HG03571 (cell line): ENCODE data around the gene ZFP82.

ENCODE experiments used
- ATAC-seq: cut with Tn5 transposase; IDR thresholded peaks from one replicate; pipeline ENCODE4 v1.9.1; 2021; ENCODE audit not compliant: unreplicated experiment

ZFP82 gene

GRCh38 chr19:36418287-36419001 lies at the start of gene ZFP82:
TSS of gene ZFP82 (minus strand) at chr19:36418644. CDS start at chr19:36409789, 8,855 bp downstream.
- peak; percentile 59 for ATAC-seq

GRCh38 chr19:36460046-36460445 lies 41.6 kb upstream of the ZFP82 start:
- no peak for ATAC-seq

- ATAC-seq: no peak
Measured at GRCh38 chr19:36456831-36457230, 38.4 kb upstream of the ZFP82 start.

DNA sequence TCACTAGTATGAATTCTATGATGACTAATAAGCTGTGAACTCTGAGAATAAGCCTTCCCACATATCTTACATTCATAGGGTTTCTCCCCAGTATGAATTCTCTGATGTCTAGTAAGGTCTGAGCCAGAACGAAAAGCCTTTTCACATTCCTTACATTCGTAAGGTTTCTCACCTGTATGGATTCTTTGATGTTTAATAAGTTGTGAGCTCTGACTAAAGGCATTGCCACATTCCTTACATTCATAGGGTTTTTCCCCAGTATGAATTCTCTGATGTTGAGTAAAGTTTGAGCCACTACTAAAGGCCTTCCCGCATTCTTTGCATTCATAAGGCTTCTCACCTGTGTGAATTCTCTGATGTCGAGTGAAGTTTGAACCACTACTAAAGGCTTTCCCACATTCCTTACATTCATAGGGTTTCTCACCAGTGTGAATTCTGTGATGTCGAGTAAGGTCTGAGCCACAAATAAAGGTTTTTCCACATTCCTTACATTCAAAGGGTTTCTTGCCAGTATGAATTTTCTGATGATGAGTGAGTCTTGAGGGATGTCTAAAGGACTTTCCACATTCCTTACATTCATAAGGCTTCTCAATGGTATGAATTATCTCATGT lies 30.7 kb upstream of the ZFP82 start:
- no peak for ATAC-seq

GRCh38 chr19:36441339-36441738 lies 22.9 kb upstream of the ZFP82 start:
- no peak for ATAC-seq

DNA sequence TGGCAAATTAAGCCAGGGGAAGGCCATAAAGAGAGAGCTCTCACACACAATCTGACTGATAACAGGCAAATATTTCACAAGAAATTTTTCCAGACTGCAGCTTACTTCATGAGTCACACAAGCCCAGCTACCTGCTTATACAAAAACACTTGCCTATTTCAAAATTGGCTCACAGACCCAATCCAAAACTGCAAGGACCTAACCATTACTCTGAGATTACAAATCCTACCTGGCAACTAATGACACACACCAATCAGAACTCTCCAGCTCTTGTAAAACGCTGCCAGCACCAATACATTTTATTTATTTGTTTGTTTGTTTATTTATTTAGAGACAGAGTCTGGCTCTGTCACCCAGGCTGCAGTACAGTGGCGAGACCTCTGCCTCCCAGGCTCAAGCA lies 18.1 kb upstream of the ZFP82 start:
- no peak for ATAC-seq

- ATAC-seq: no peak
Measured at GRCh38 chr19:36423925-36424324, 5.5 kb upstream of the ZFP82 start.

DNA sequence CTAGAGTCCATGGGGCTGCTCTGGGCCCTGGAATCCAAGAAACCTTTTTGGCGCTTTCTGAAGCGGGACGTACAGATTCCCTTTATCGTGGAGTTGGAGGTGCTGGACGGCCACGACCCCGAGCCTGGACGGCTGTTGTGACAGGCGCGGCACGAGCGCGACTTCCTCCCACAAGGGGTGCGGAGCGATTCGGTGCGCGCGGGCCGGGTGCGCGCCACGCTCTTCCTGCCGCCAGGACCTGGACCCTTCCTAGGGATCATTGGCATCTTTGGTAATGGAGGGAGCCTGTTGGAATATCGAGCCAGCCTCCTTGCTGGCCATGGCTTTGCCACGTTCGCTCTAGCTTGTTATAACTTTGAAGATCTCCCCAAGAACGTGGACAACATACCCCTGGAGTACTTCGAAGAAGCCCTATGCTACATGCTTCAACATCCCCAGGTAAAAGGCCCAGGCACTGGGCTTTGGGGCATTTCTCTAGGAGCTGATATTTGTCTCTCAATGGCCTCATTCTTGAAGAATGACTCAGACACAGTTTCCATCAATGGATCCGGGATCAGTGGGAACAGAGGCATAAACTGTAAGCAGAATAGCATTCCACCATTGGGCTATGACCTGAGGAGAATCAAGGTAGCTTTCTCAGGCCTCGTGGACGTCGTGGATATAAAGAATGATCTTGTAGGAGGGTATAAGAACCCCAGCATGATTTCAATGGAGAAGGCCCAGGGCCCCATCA lies 3.5 kb upstream of the ZFP82 start:
- ATAC-seq: no peak

GRCh38 chr19:36420961-36421748 lies 2.7 kb upstream of the ZFP82 start:
- no peak for ATAC-seq

- ATAC-seq: no peak
Measured at GRCh38 chr19:36417752-36418286, 625 bp downstream of the ZFP82 start.

DNA sequence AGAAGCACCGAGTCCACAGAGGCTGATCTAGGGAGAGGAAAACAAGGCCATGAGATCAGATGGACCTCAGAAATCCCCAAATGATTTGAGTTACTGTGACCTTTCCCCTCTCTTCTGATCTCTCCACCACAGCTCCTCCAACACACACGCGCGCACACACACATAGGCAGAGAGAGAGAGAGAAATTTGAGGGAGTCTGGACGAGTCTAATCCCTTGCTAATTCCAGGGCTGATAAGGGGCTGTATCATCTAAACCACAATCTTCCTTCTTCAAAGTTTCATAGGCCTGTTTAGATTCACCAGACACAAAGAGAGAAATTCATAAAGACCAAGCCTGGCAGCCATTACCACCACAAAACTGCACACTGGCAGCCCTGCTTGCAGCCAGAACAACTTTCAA lies 8.6 kb downstream of the ZFP82 start:
- ATAC-seq: no peak

GRCh38 chr19:36408101-36408500 lies 10.3 kb downstream of the ZFP82 start:
- ATAC-seq: no peak

- no peak for ATAC-seq
Measured at GRCh38 chr19:36404498-36404897, 13.9 kb downstream of the ZFP82 start.

DNA sequence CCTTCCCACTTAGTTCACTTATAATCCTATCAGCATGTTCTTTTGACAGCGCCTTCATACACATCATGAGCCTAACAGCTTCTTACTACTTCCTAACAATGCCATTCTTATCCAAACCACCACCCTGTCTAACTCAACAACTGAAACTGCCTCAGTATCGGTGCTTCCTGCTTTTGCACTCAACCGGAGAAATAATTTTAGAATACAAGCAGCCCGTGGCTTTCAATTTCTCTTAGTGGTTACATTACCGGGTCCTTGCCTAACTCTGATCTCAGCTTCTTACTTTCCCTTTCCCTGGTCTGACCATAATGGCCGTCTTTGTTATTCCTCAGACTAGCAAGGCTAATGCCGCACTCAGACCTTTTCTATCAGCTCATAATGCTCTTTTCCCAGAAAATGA lies 17.0 kb downstream of the ZFP82 start:
- no peak for ATAC-seq

GRCh38 chr19:36398571-36398970 lies 19.9 kb downstream of the ZFP82 start:
- ATAC-seq: no peak

DNA sequence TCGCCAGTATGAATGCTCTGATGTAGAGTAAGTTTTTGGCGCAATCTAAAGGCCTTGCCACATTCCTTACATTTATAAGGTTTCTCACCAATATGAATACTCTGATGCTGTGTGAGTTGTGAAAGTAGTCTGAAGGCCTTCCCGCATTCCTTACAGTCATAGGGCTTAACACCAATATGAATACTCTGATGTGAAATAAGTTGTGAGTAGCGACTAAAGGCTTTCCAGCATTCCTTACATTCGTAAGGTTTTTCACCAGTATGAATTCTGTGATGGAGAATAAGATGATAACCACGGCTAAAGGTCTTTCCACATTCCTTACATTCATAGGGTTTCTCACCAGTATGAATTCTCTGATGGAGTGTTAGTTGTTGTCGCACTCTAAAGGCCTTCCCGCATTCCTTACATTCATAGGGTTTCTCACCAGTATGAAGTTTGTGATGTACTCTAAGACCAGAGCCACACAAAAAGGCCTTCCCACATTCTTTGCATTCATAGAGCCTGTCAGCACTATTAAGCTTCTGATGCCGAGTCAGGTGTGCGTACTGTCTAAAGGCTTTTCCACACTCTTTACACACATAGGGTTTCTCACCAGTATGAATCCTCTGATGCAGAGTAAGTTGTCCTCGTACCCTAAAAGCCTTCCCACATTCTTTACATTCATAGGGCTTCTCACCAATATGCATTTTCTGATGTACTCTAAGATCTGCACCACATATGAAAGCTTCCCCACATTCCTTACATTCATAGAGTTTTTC lies 25.3 kb downstream of the ZFP82 start:
- no peak for ATAC-seq

GRCh38 chr19:36379510-36379819 lies 39.0 kb downstream of the ZFP82 start:
- ATAC-seq: no peak

GRCh38 chr19:36378625-36379509 lies 39.6 kb downstream of the ZFP82 start, which contains the start of gene ZFP14:
TSS of gene ZFP14 (minus strand) at chr19:36379201. CDS start at chr19:36367892, 11,309 bp downstream.
- peak; percentile 87 for ATAC-seq

DNA sequence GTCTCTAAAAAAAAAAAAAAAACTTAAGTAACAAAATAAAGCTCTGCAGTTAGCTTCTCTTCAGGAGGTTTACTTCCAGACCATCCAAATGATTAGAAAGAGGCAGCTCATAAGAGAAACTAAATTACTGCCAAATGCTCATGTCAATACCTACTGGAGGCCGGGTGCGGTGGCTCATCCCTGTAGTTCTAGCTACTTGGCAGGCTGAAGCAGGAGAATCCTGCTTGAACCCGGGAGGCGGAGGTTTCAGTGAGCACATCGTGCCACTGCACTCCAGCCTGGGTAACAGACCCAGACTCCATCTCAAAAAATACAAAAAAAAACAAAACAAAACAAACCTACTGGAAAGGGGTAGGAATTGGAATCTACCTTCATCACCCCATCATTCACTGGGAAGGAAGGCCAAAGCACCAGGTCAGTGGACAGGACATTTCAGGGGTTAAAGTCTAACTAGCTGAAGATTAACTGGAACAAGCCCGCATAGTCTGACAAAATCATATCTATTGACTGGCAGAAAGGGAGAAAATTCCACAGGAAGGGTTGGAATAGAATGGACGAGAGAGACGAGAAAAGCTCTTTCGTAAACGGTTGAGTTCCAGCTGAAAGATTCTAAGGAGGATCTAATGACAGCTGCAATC lies 40.8 kb downstream of the ZFP82 start:
- ATAC-seq: no peak
